Measurements from ENCODE around the gene GABARAPL1. TPM values are rescaled to one million over a fixed set of nuclear protein-coding genes. Genes with fewer than 3 reads are reported as not detected.
A peak's percentile ranks its signal among the peaks of the same experiment; 100 is the strongest.

The GABARAPL1 gene
- total and polyA plus RNA-seq, 9 donors: 53.1 to 186 (median 96.1) TPM

GRCh38 chr12:10211940-10212738 is 538 bp upstream of the GABARAPL1 start:
- 25 to 27% (median 26%) methylated on average over 40 of the region's 40 CpGs for WGBS, 3 donors
- Histone ChIP-seq H3K4me3 (peak overlapping the region; percentile 89), H3K9me3 (no peaks in the 10 kb centered on the region), H3K36me3 (no peaks in the 10 kb centered on the region), H3K27ac (peak overlapping the region; percentile 97 to 100), H3K4me1 (ENCODE audit: insufficient read depth) (peaks cover 5% of the 10 kb centered on the region), H3K27me3 (no peaks in the 10 kb centered on the region)
- intact Hi-C loops (cut with DNase I): loop anchor here in 3 of 4 donors (2.0 to 10.0 kb wide), 4 partner anchors 153 to 1517 kb away; partner anchors contain the start of genes RIMKLB (in 1 of the 3) and YBX3 (in 1 of the 3)
- DNase-seq: peak; percentile 97 to 98 (median 98)
- TF ChIP-seq POLR2A (IDR thresholded peaks at IDR 0.05): peak; percentile 52
- peak; percentile 95 for TF ChIP-seq EP300 (IDR thresholded peaks at IDR 0.05)
- no peak for TF ChIP-seq CTCF (IDR thresholded peaks at IDR 0.05)

GRCh38 chr12:10213168-10214135 is 775 bp downstream of the GABARAPL1 start:
- Histone ChIP-seq H3K36me3 (no peaks in the 10 kb centered on the region), H3K4me1 (ENCODE audit: insufficient read depth) (peaks cover 5% of the 10 kb centered on the region), H3K4me3 (peak overlapping the region; percentile 89), H3K27me3 (no peaks in the 10 kb centered on the region), H3K9me3 (no peaks in the 10 kb centered on the region), H3K27ac (peak overlapping the region; percentile 97 to 100)
- intact Hi-C loops (cut with DNase I): loop anchor here in 3 of 4 donors (1.0 to 10.0 kb wide), 4 partner anchors 151 to 1519 kb away; partner anchors contain the start of genes RIMKLB (in 1 of the 3) and YBX3 (in 1 of the 3)
- 0 to 1% (median 1%) methylated on average over 47 of the region's 47 CpGs for WGBS, 3 donors
- TF ChIP-seq CTCF (IDR thresholded peaks at IDR 0.05) (no peak), POLR2A (IDR thresholded peaks at IDR 0.05) (peak; percentile 54)
- DNase-seq: peak; percentile 71 to 81 (median 79)

- Histone ChIP-seq H3K9me3 (no peaks in the 10 kb centered on the region), H3K4me1 (ENCODE audit: insufficient read depth) (peaks cover 5% of the 10 kb centered on the region), H3K27ac (peak overlapping the region; percentile 97 to 100), H3K4me3 (peak overlapping the region; percentile 89), H3K36me3 (no peaks in the 10 kb centered on the region), H3K27me3 (no peaks in the 10 kb centered on the region)
- 6 to 11% (median 7%) methylated on average over 10 of the region's 10 CpGs for WGBS, 3 donors
- no peak for DNase-seq
- intact Hi-C loops (cut with DNase I): loop anchor here in 3 of 4 donors (10.0 kb wide), 3 partner anchors 150 to 1520 kb away; partner anchors contain the start of genes RIMKLB (in 1 of the 3) and YBX3 (in 1 of the 3)
- TF ChIP-seq CTCF (IDR thresholded peaks at IDR 0.05) (peak in 1 of 3 donors; percentile 24), POLR2A (IDR thresholded peaks at IDR 0.05) (no peak), EP300 (IDR thresholded peaks at IDR 0.05) (no peak)
These were observed 1.6 kb downstream of the GABARAPL1 start for GRCh38 chr12:10214136-10214894.
